GM12878 (cell line): ENCODE measurements around the gene CENPX. TPM values are rescaled to one million over a fixed set of nuclear protein-coding genes. Genes with fewer than 3 reads are reported as not detected.

Experiments used
- ATAC-seq: fragments of 200-7000 bp; cut with Tn5 transposase; 3 replicates; pipeline ENCODE4 v1.9.1; 2020; ENCODE audit warnings: mild to moderate bottlenecking, moderate library complexity
- BruUV-seq: library from RNA; stranded (reverse); fragments of 400-500 nt; replicated peaks from 2 replicates; lab custom pipeline; 2021; lab: Mats Ljungman, UMichigan
- CTCF ChIA-PET: fragments of 300-600 bp; sonication (Branson Sonifier 250); formaldehyde crosslinking; extraction: SDS; loops from one replicate; lab custom pipeline; 2021; ENCODE audit warnings: inconsistent platforms; lab: Yijun Ruan, JAX
- POLR2A ChIA-PET: fragments of 350-600 bp; formaldehyde crosslinking; extraction: SDS; loops from one replicate; lab custom pipeline; 2021; ENCODE audit warnings: inconsistent platforms; lab: Charles Lee
- RAD21 ChIA-PET: fragments of 300-600 bp; sonication (Branson Sonifier 250); formaldehyde crosslinking; loops from one replicate; lab custom pipeline; 2023; ENCODE audit warnings: antibody characterized with exemption; ENCODE audit not compliant: unreplicated experiment; lab: Charles Lee
- SMC1A ChIA-PET: fragments of 300-600 bp; sonication (Branson Sonifier 250); formaldehyde crosslinking; loops from one replicate; lab custom pipeline; 2023; ENCODE audit not compliant: unreplicated experiment, uncharacterized antibody; lab: Charles Lee
- DNase-seq: peaks from one replicate; pipeline ENCODE4 v3.0.0-alpha.2; 2011; ENCODE audit warnings: low read depth, low spot score
- FAIRE-seq: peaks from 3 replicates; lab custom pipeline; 2011; peaks lifted over from hg19 to GRCh38; lab: Jason Lieb, UNC
- H2AFZ ChIP-seq: 2 replicates; pipeline ENCODE4 v1.6.0; 2011; ENCODE audit warnings: low read depth, low read length, control low read depth; ENCODE audit not compliant: control insufficient read depth
- H3K27ac ChIP-seq: 2 replicates; pipeline ENCODE4 v1.5.1; 2011; ENCODE audit warnings: control low read depth; ENCODE audit not compliant: control insufficient read depth, insufficient read depth
- H3K27me3 ChIP-seq, 2 experiments: replicated peaks in 1 of 2; 2 replicates each; pipeline versions ENCODE4 v1.6.0 to v1.6.1; 2011; ENCODE audit warnings: low read length in 1 of 2; ENCODE audit not compliant: control insufficient read depth in 2 of 2, insufficient read depth in 2 of 2
- H3K36me3 ChIP-seq, 2 experiments: 2 replicates each; pipeline ENCODE4 v1.5.1; 2011; ENCODE audit warnings: low read length in 1 of 2; ENCODE audit not compliant: control insufficient read depth in 2 of 2, insufficient read depth in 2 of 2
- H3K4me1 ChIP-seq: 2 replicates; pipeline ENCODE4 v1.6.1; 2011; ENCODE audit warnings: mild to moderate bottlenecking, low read length, moderate library complexity, mixed read lengths; ENCODE audit not compliant: control insufficient read depth, insufficient read depth
- H3K4me2 ChIP-seq: 2 replicates; pipeline ENCODE4 v1.6.0; 2011; ENCODE audit warnings: control low read depth; ENCODE audit not compliant: control insufficient read depth, insufficient read depth
- H3K4me3 ChIP-seq: fragments of 200-600 bp; sonication (generic); 2 replicates; pipeline ENCODE4 v1.5.1; 2016
- H3K79me2 ChIP-seq: 2 replicates; pipeline ENCODE4 v1.6.0; 2011; ENCODE audit warnings: low read length; ENCODE audit not compliant: control insufficient read depth, insufficient read depth
- H3K9ac ChIP-seq: 2 replicates; pipeline ENCODE4 v1.8.0; 2011; ENCODE audit warnings: low read length, control low read depth, mixed read lengths; ENCODE audit not compliant: control insufficient read depth, insufficient read depth
- H3K9me3 ChIP-seq: replicated peaks from 3 replicates; pipeline ENCODE4 v1.5.1; 2011; ENCODE audit warnings: mild to moderate bottlenecking, low read length; ENCODE audit not compliant: control insufficient read depth, insufficient read depth
- H4K20me1 ChIP-seq: 2 replicates; pipeline ENCODE4 v1.6.0; 2011; ENCODE audit not compliant: control insufficient read depth, insufficient read depth
- BCL3 ChIP-seq: IDR thresholded peaks from 2 replicates; pipeline ENCODE4 v1.6.1; 2011; ENCODE audit warnings: borderline replicate concordance, low read depth, mild to moderate bottlenecking, moderate library complexity, low read length; ENCODE audit not compliant: insufficient read depth, poor library complexity, severe bottlenecking
- CEBPB ChIP-seq, 2 experiments: fragments of 150-350 bp in 1 of 2; IDR thresholded peaks; 2 replicates each; pipeline ENCODE4 v1.6.1; 2012 to 2014; ENCODE audit warnings: low read depth in 2 of 2, low read length in 2 of 2, borderline replicate concordance in 1 of 2, inconsistent platforms in 1 of 2
- EED ChIP-seq: sonication (generic); IDR thresholded peaks from 2 replicates; pipeline ENCODE4 v1.6.1; 2016; ENCODE audit warnings: antibody characterized with exemption, low read depth
- ETV6 ChIP-seq, 2 experiments: fragments of 450-650 bp in 1 of 2; IDR thresholded peaks in 1 of 2; conservative IDR thresholded peaks in 1 of 2; 2 replicates each; pipeline ENCODE4 v1.6.1; 2014; ENCODE audit warnings: antibody characterized with exemption in 1 of 2, borderline replicate concordance in 1 of 2, low read depth in 1 of 2, mild to moderate bottlenecking in 1 of 2, moderate library complexity in 1 of 2
- NFXL1 ChIP-seq: fragments of 450-650 bp; IDR thresholded peaks from 2 replicates; pipeline ENCODE4 v1.6.1; 2017; ENCODE audit warnings: antibody characterized with exemption, mild to moderate bottlenecking, borderline replicate concordance
- NFYA ChIP-seq: IDR thresholded peaks from 2 replicates; pipeline ENCODE4 v1.6.1; 2011; ENCODE audit warnings: low read depth, mild to moderate bottlenecking, low read length, improper control_type of control experiment, borderline replicate concordance
- RB1 ChIP-seq: fragments of 450-650 bp; formaldehyde crosslinking; IDR thresholded peaks from 2 replicates; pipeline ENCODE4 v1.6.1; 2017; ENCODE audit warnings: mild to moderate bottlenecking, borderline replicate concordance
- RELA ChIP-seq: fragments of 450-650 bp; IDR thresholded peaks from 2 replicates; pipeline ENCODE4 v1.8.0; 2014; ENCODE audit warnings: borderline replicate concordance; ENCODE audit not compliant: partially characterized antibody
- TARDBP ChIP-seq: IDR thresholded peaks from 2 replicates; pipeline ENCODE4 v1.6.1; 2016; ENCODE audit warnings: borderline replicate concordance
- TCF3 ChIP-seq: IDR thresholded peaks from 2 replicates; pipeline ENCODE4 v1.6.1; 2012; ENCODE audit warnings: low read depth, mild to moderate bottlenecking, low read length, borderline replicate concordance; ENCODE audit not compliant: insufficient read depth
- TCF7 ChIP-seq: IDR thresholded peaks from 2 replicates; pipeline ENCODE4 v1.6.1; 2014; ENCODE audit warnings: antibody characterized with exemption, borderline replicate concordance
- ZNF274 ChIP-seq: IDR thresholded peaks from one replicate; pipeline ENCODE4 v1.8.0; 2011; ENCODE audit not compliant: insufficient read length, insufficient read depth
- ZZZ3 ChIP-seq: IDR thresholded peaks from 2 replicates; pipeline ENCODE4 v1.6.1; 2011; ENCODE audit warnings: low read depth; ENCODE audit not compliant: control insufficient read depth, insufficient read length
- WGBS: methylation state at CpG from one replicate; pipeline ENCODE4 v1.1.6; 2016; ENCODE audit warnings: low lambda C conversion rate; ENCODE audit not compliant: insufficient replicate concordance, insufficient coverage; ENCODE audit errors: missing lambda C conversion rate; 5-methylcytosine and 5-hydroxymethylcytosine counted together
- in situ Hi-C: fragments of 300-500 bp; cut with MboI; formaldehyde crosslinking; loops from 9 replicates; pipeline ENCODE4 v1.14.3; 2018; ENCODE audit warnings: mixed read lengths
- intact Hi-C: fragments of 100-400 bp; cut with micrococcal nuclease; formaldehyde crosslinking; loops from one replicate; pipeline ENCODE4 v1.14.2; 2022; ENCODE audit not compliant: unreplicated experiment
- polyA plus RNA-seq, 11 experiments: library from polyadenylated mRNA; depleted of rRNA in 4 of 11; unstranded in 6 of 11; stranded (reverse) in 5 of 11; fragments of >200 nt; fragmentation: Nextera tagmentation in 4 of 11; fragmentation: Illumina TruSeq in 1 of 11; extraction: Ambion mirVana in 4 of 11; extraction: Trizol in 1 of 11; gene quantifications; 1 replicate in 1 of 11; 2 replicates in 10 of 11; pipeline versions ENCODE4 v1.2.1 to v1.2.3, GENCODE V29; 2011 to 2016; ENCODE audit warnings: inconsistent platforms in 2 of 11, missing spikeins in 2 of 11, low read depth in 1 of 11
- total RNA-seq, 4 experiments: library from RNA; depleted of rRNA in 3 of 4; stranded (reverse); fragments of >200 nt in 3 of 4; fragmentation: Illumina TruSeq in 1 of 4; extraction: Trizol in 1 of 4; gene quantifications; 2 replicates each; pipeline versions ENCODE4 v1.2.1 to v1.2.3, GENCODE V29; 2013 to 2021
- TF ChIP-seq, protein P1 (sequence below): IDR thresholded peaks from 2 replicates; pipeline ENCODE4 v1.6.1; 2012; ENCODE audit warnings: low read depth, low read length, improper control_type of control experiment
- TF ChIP-seq, protein P2 (sequence below): IDR thresholded peaks from 2 replicates; pipeline ENCODE4 v1.6.1; 2012; ENCODE audit warnings: low read depth, low read length, improper control_type of control experiment

Gene CENPX
- total and polyA plus RNA-seq, 10 of the 15 experiments (the other 5 are each of a cell fraction or from before 2014, with no cell fraction given), result 11.7 to 182 (median 71.9) TPM

DNA sequence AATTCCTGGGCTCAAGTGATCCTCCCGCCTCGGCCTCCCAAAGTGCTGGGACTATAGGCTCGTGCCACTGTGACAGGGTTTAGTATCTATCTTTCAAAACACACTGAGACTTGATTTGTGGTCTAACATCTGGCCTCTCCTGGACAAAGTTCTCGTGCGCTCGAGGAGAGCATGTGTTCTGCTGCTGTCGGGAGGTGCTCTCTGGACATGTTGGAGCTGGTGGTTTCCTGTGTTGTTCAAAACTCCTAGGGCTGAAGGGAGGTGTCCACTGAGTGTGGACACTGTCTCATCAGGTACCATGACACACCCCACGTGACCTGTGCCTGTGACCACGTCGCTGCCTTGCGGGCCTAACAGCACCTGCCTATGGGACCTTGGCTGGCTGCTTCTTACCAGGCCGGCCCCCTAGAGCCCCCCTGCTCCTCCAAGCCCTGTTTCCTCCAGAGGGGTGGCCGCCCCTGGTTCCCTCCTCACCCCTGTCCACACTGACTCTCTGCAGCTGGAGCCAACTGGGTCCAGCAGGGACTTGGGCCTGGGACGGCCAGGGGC lies 23.3 kb upstream of the CENPX start:
- 74% methylated on average over 14 of the region's 14 CpGs for WGBS
- no TSS peak for BruUV-seq
- RAD21 ChIA-PET, result no interaction called here
- DNase-seq, result no peak
- Histone ChIP-seq H3K79me2 (no peaks in the 10 kb centered on the region), H3K4me2 (no peak overlapping the region), H3K4me1 (no peaks in the 10 kb centered on the region), H3K9me3 (no peaks in the 10 kb centered on the region), H2AFZ (no peak overlapping the region), H4K20me1 (no peaks in the 10 kb centered on the region), H3K27me3 (no peaks in the 10 kb centered on the region), H3K36me3 (no peaks in the 10 kb centered on the region), H3K27ac (no peak overlapping the region), H3K4me3 (no peak overlapping the region), H3K9ac (no peak overlapping the region)
- TF ChIP-seq, protein P1, sequence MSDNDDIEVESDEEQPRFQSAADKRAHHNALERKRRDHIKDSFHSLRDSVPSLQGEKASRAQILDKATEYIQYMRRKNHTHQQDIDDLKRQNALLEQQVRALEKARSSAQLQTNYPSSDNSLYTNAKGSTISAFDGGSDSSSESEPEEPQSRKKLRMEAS, result no peak
- in situ Hi-C loops (no loop called here), intact Hi-C loops (no loop called here)
- SMC1A ChIA-PET, result no interaction called here
- CTCF ChIA-PET, result no interaction called here
- no peak for FAIRE-seq
- POLR2A ChIA-PET, result no interaction called here
- no peak for ATAC-seq

DNA sequence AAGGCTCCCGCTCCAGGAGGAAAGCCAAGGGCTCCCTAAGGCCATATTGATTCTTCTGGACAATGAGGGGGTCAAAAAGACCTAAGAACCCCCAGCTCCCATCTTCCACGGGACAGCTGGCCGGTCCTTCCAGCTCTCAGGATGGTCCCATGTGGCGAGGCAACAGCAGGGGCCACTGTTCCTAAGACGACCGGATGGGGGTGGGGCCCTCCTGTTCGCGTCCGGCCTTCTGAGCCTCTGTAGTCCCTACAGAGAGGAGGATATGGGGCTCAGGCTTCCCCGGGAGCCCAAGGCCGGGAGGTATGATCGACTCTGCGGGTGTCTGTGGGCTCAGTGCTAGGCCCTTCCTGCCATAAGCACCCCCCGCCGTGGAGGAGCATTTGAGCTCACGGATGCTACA lies 20.8 kb upstream of the CENPX start:
- no peaks in the 10 kb centered on the region for H3K79me2 ChIP-seq
- no peak for DNase-seq
- FAIRE-seq, result no peak
- no peak overlapping the region for H3K27ac ChIP-seq
- no peaks in the 10 kb centered on the region; the same call in 1 of the 2 replicates for H3K4me1 ChIP-seq
- no peaks in the 10 kb centered on the region for H4K20me1 ChIP-seq
- H3K27me3 ChIP-seq, result no peaks in the 10 kb centered on the region
- BruUV-seq, result no TSS peak
- SMC1A ChIA-PET, result no interaction called here
- intact Hi-C loops (no loop called here), in situ Hi-C loops (no loop called here)
- no peak overlapping the region for H2AFZ ChIP-seq
- H3K9me3 ChIP-seq, result no peaks in the 10 kb centered on the region
- no peak overlapping the region for H3K4me3 ChIP-seq
- RAD21 ChIA-PET, result no interaction called here
- H3K9ac ChIP-seq, result no peak overlapping the region
- CTCF ChIA-PET, result interaction anchor here (0.8 kb wide), 1 partner anchor 155 kb away, joined by 3 read pairs; no protein-coding TSS in a partner anchor
- ATAC-seq, result no peak
- POLR2A ChIA-PET, result no interaction called here
- 61% methylated on average over 16 of the region's 16 CpGs for whole genome bisulfite sequencing
- H3K4me2 ChIP-seq, result no peak overlapping the region
- no peaks in the 10 kb centered on the region for H3K36me3 ChIP-seq
- TF ChIP-seq, protein P2, sequence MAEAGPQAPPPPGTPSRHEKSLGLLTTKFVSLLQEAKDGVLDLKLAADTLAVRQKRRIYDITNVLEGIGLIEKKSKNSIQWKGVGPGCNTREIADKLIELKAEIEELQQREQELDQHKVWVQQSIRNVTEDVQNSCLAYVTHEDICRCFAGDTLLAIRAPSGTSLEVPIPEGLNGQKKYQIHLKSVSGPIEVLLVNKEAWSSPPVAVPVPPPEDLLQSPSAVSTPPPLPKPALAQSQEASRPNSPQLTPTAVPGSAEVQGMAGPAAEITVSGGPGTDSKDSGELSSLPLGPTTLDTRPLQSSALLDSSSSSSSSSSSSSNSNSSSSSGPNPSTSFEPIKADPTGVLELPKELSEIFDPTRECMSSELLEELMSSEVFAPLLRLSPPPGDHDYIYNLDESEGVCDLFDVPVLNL, result no peak
- no peak for TF ChIP-seq EED
- TF ChIP-seq NFXL1, result no peak
- TF ChIP-seq TCF3, result no peak
- TF ChIP-seq RELA, result no peak
- no peak for TF ChIP-seq ZZZ3
- no peak for TF ChIP-seq CEBPB (IDR thresholded peaks at IDR 0.05; ENCODE audit: borderline replicate concordance in 1 of 2, low read depth in 2 of 2, low read length in 2 of 2)
- no peak for TF ChIP-seq RB1
- no peak for TF ChIP-seq TARDBP
- TF ChIP-seq ETV6 (conservative IDR thresholded peaks at IDR 0.05 in 1 of 2, IDR thresholded peaks at IDR 0.05 in 1 of 2; ENCODE audit: borderline replicate concordance in 1 of 2, low read depth in 1 of 2), result no peak
- TF ChIP-seq BCL3, result no peak
- TF ChIP-seq ZNF274, result no peak
- no peak for TF ChIP-seq TCF7
- no peak for TF ChIP-seq NFYA
